ENCODE data around the gene GCG.

GCG gene

GRCh38 chr2:162152147-162152546 lies at the start of gene GCG:
Gene GCG, minus strand, starts transcription at chr2:162152247. Its CDS starts 3,069 bp downstream, at chr2:162149178.
- no peak for TF ChIP-seq CTCF (IDR thresholded peaks at IDR 0.05; ENCODE audit: borderline replicate concordance, control extremely low read depth, extremely low read depth, insufficient read depth, missing control alignments)
- no peak for DNase-seq (ENCODE audit: low spot score)
- in situ Hi-C loops (cut with MboI; ENCODE audit: low sequenced_read_pairs, unreplicated experiment): no loop called here

- in situ Hi-C loops (cut with MboI; ENCODE audit: low sequenced_read_pairs, unreplicated experiment): no loop called here
- TF ChIP-seq CTCF (IDR thresholded peaks at IDR 0.05; ENCODE audit: borderline replicate concordance, control extremely low read depth, extremely low read depth, insufficient read depth, missing control alignments): no peak
- DNase-seq (ENCODE audit: low spot score): no peak
Measured at GRCh38 chr2:162200636-162201035, 48.6 kb upstream of the GCG start.

GRCh38 chr2:162199913-162200312 lies 47.9 kb upstream of the GCG start:
- no peak for DNase-seq (ENCODE audit: low spot score)
- TF ChIP-seq CTCF (IDR thresholded peaks at IDR 0.05; ENCODE audit: borderline replicate concordance, control extremely low read depth, extremely low read depth, insufficient read depth, missing control alignments): no peak
- in situ Hi-C loops (cut with MboI; ENCODE audit: low sequenced_read_pairs, unreplicated experiment): no loop called here

DNA sequence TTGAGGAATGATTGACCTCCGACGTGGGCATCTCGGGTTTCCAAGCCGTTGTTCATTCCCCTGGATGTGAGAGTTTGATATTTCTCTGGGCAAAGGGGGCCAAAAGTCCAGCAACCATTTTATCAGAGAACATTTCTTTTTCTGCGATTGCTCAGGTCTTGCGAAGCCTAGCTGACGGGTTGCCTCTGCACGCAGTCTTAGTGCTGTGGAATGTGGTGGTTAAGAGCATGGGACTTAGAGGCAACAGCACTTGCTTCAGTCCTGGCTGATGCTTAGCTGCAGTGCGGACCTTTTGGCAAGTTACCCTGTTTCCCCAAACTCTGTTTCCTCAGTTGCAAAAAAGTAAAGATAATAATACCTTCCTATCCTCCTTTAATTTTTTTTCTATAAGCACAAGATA lies 46.2 kb upstream of the GCG start:
- TF ChIP-seq CTCF (IDR thresholded peaks at IDR 0.05; ENCODE audit: borderline replicate concordance, control extremely low read depth, extremely low read depth, insufficient read depth, missing control alignments): no peak
- in situ Hi-C loops (cut with MboI; ENCODE audit: low sequenced_read_pairs, unreplicated experiment): no loop called here
- DNase-seq (ENCODE audit: low spot score): no peak

DNA sequence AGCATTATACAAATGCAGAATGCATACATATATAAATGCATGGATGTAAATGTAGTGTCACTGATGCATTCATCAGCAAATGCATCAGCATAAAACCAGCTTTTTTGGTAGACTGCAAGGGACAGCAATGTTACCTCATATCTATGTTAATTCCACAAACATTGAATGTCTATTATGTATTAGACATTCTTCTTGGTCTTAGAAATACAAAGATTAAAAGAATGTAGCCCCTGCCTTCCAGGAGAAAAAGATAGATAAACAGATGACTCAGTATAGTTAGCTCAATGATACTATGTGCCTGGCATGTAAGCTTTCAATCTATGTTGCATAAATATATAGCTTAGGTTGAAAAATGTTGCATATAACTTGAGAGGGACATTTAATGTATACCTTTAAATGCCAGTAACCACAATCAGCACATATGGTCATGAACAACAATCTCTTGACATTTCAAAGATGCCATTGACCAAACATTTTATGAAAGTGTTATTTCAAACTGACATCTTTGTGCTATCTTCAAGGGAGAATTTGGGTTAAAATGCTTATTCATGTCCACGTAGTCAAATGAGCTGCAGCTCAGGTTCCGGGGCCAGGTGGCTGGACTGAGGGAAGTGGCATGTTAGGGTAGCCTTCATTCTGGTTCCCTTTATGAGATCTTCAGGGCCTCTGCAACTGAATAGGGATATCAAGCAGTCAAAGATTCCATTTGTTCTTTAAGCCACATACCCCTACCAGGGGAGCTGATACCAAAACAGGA lies 45.2 kb upstream of the GCG start:
- TF ChIP-seq CTCF (IDR thresholded peaks at IDR 0.05; ENCODE audit: borderline replicate concordance, control extremely low read depth, extremely low read depth, insufficient read depth, missing control alignments): no peak
- no peak for DNase-seq (ENCODE audit: low spot score)
- in situ Hi-C loops (cut with MboI; ENCODE audit: low sequenced_read_pairs, unreplicated experiment): no loop called here

- in situ Hi-C loops (cut with MboI; ENCODE audit: low sequenced_read_pairs, unreplicated experiment): no loop called here
- no peak for DNase-seq (ENCODE audit: low spot score)
- no peak for TF ChIP-seq CTCF (IDR thresholded peaks at IDR 0.05; ENCODE audit: borderline replicate concordance, control extremely low read depth, extremely low read depth, insufficient read depth, missing control alignments)
Measured at GRCh38 chr2:162196638-162197037, 44.6 kb upstream of the GCG start.

Measured in GM13976 (cell line).